Prostate gland (tissue), 2 donors: Measurements from ENCODE around the gene SSR3.
"Not testable (repeated sequence)": the region's sequence is repeated elsewhere in the genome, so short reads cannot be mapped to it uniquely, and the experiment has no call there.

Source experiments
- CTCF ChIP-seq, 4 experiments: fragments of 200-600 bp in 2 of 4; fragments of 450-650 bp in 2 of 4; sonication (generic) in 2 of 4; IDR thresholded peaks; 1 replicate in 3 of 4; 2 replicates in 1 of 4; pipeline ENCODE4 v1.5.1; 2016 to 2019; ENCODE audit warnings: antibody characterized with exemption in 4 of 4, mild to moderate bottlenecking in 2 of 4, moderate library complexity in 2 of 4
- POLR2A ChIP-seq: fragments of 450-650 bp; IDR thresholded peaks from one replicate; pipeline ENCODE4 v1.6.1; 2016; ENCODE audit warnings: antibody characterized with exemption, mild to moderate bottlenecking
- POLR2AphosphoS5 ChIP-seq: sonication (generic); formaldehyde crosslinking; IDR thresholded peaks from one replicate; pipeline ENCODE4 v1.6.1; 2017; ENCODE audit warnings: antibody characterized with exemption

- not testable (repeated sequence) for TF ChIP-seq CTCF (IDR thresholded peaks at IDR 0.05); POLR2A; POLR2AphosphoS5
Measured at GRCh38 chr3:156589806-156590205, 34.9 kb upstream of the SSR3 start.
